ENCODE results near the gene ZNF799. TPM values are rescaled to one million over a fixed set of nuclear protein-coding genes. Genes with fewer than 3 reads are reported as not detected.

Gene ZNF799
- total RNA-seq, 2 experiments from 2014 or later: 4.2 to 4.7 TPM

- H3K4me3 Mint-ChIP-seq: no peak overlapping the region
- intact Hi-C loops (cut with micrococcal nuclease): no loop called here
- H3K9me3 Mint-ChIP-seq: peaks cover 73% of the 10 kb centered on the region
- H3K4me1 Mint-ChIP-seq (ENCODE audit: low read depth): no peaks in the 10 kb centered on the region
- ChIA-PET POLR2A (no interaction called here), CTCF (no interaction called here)
- H3K27ac Mint-ChIP-seq: no peak overlapping the region
- H3K27me3 Mint-ChIP-seq: no peaks in the 10 kb centered on the region
- no peak for DNase-seq
- peaks cover 49% of the 10 kb centered on the region for H3K36me3 Mint-ChIP-seq
These were observed 50.7 kb downstream of the ZNF799 start for GRCh38 chr19:12350185-12350889.

GRCh38 chr19:12346896-12347295 is 54.2 kb downstream of the ZNF799 start:
- no peak overlapping the region for H3K4me3 Mint-ChIP-seq
- intact Hi-C loops (cut with micrococcal nuclease): loop anchor here (1.0 kb wide), 1 partner anchor 145 kb away; no protein-coding TSS in a partner anchor
- peaks cover 53% of the 10 kb centered on the region for H3K9me3 Mint-ChIP-seq
- no peak overlapping the region for H3K27ac Mint-ChIP-seq
- H3K4me1 Mint-ChIP-seq (ENCODE audit: low read depth): no peaks in the 10 kb centered on the region
- no peaks in the 10 kb centered on the region for H3K27me3 Mint-ChIP-seq
- CTCF ChIA-PET: interaction anchor here (1.4 kb wide), 1 partner anchor 288 kb away, joined by 5 read pairs; no protein-coding TSS in a partner anchor
- peak; percentile 16 for DNase-seq
- POLR2A ChIA-PET: no interaction called here
- H3K36me3 Mint-ChIP-seq: peaks cover 29% of the 10 kb centered on the region

GRCh38 chr19:12345197-12345596 is 55.9 kb downstream of the ZNF799 start:
- Mint-ChIP-seq H3K4me1 (ENCODE audit: low read depth) (no peaks in the 10 kb centered on the region), H3K36me3 (peaks cover 19% of the 10 kb centered on the region), H3K27ac (no peak overlapping the region), H3K27me3 (no peaks in the 10 kb centered on the region), H3K4me3 (no peak overlapping the region), H3K9me3 (peaks cover 39% of the 10 kb centered on the region)
- ChIA-PET CTCF (interaction anchor here (1.3 to 2.0 kb wide), 3 partner anchors 12 to 285 kb away, joined by 3 to 5 read pairs (median 4); partner anchors contain the start of gene ZNF563), POLR2A (no interaction called here)
- intact Hi-C loops (cut with micrococcal nuclease): no loop called here
- DNase-seq: no peak

Other genes with a start within 250 kb of the ZNF799 start
- gene ZNF625, start 244.5 kb downstream of the ZNF799 start, total RNA-seq: 1 to 10 TPM; 2.5 to 3.4 TPM
- 10 to 100 TPM in 1 of 2 experiments, 1 to 10 TPM in 1; 9.5 to 12.8 TPM for gene ZNF136, start 238.2 kb downstream of the ZNF799 start, total RNA-seq
- gene ZNF44, start 106.4 kb downstream of the ZNF799 start, total RNA-seq: 1 to 10 TPM; 7.5 to 8.9 TPM
- gene ZNF563, start 67.6 kb downstream of the ZNF799 start, total RNA-seq: 1 to 10 TPM; 6.1 to 6.3 TPM
- 1 to 10 TPM; 2.3 TPM for gene ZNF442, start 35.6 kb downstream of the ZNF799 start, total RNA-seq
- 1 to 10 TPM; 5.1 to 5.3 TPM for gene ZNF443, start 39.8 kb upstream of the ZNF799 start, total RNA-seq
- gene ZNF709, start 83.5 kb upstream of the ZNF799 start, total RNA-seq: 1 to 10 TPM; 1.5 to 2.4 TPM
- gene ZNF564, start 150.2 kb upstream of the ZNF799 start, total RNA-seq: 1 to 10 TPM; 6.5 to 7.0 TPM
- gene ZNF490, start 209.5 kb upstream of the ZNF799 start, total RNA-seq: 1 to 10 TPM; 6.9 to 7.0 TPM
- gene ZNF791, start 209.6 kb upstream of the ZNF799 start, total RNA-seq: 10 to 100 TPM; 18.2 to 19.1 TPM